Cardiac muscle cell (in vitro differentiated cells and primary cell): ENCODE measurements around the gene MPV17. TPM values are rescaled to one million over a fixed set of nuclear protein-coding genes. Genes with fewer than 3 reads are reported as not detected.
"Not testable (repeated sequence)": the region's sequence is repeated elsewhere in the genome, so short reads cannot be mapped to it uniquely, and the experiment has no call there.

ENCODE experiments used
- DNase-seq, 2 donors: peaks; one replicate each; pipeline versions ENCODE4 v3.0.0 to v3.0.0-alpha.2; 2010 to 2017; ENCODE audit warnings: low read depth in 1 of 2, low spot score in 1 of 2
- H3K27ac ChIP-seq: fragments of 200-600 bp; sonication (generic); 2 replicates; pipeline ENCODE4 v1.5.1; 2016
- H3K27me3 ChIP-seq: fragments of 200-600 bp; sonication (generic); 2 replicates; pipeline ENCODE4 v1.6.0; 2016; ENCODE audit warnings: control low read depth
- H3K36me3 ChIP-seq: fragments of 200-600 bp; sonication (generic); 2 replicates; pipeline ENCODE4 v1.5.1; 2016; ENCODE audit warnings: control low read depth
- H3K4me1 ChIP-seq: fragments of 200-600 bp; sonication (generic); 2 replicates; pipeline ENCODE4 v1.8.1; 2017; ENCODE audit warnings: low read depth, mild to moderate bottlenecking, mixed run types
- H3K4me3 ChIP-seq: fragments of 200-600 bp; sonication (generic); 2 replicates; pipeline ENCODE4 v1.5.1; 2016; ENCODE audit warnings: mild to moderate bottlenecking
- H3K9me3 ChIP-seq: fragments of 200-600 bp; sonication (generic); 2 replicates; pipeline ENCODE4 v1.5.1; 2017; ENCODE audit warnings: low read depth, mild to moderate bottlenecking, control low read depth
- CTCF ChIP-seq: IDR thresholded peaks from 2 replicates; pipeline ENCODE4 v1.5.1; 2012; ENCODE audit warnings: low read depth, mild to moderate bottlenecking, low read length
- polyA plus RNA-seq: library from polyadenylated mRNA; unstranded; fragments of >200 nt; fragmentation: Nextera tagmentation; extraction: Ambion mirVana; gene quantifications from 2 replicates; pipeline ENCODE4 v1.2.1, GENCODE V29; 2016
- total RNA-seq: library from RNA; depleted of rRNA; stranded (reverse); fragments of >200 nt; gene quantifications from 2 replicates; pipeline ENCODE4 v1.2.3, GENCODE V29; 2016

The MPV17 gene
- total and polyA plus RNA-seq, 2 experiments from 2014 or later = 70.8 to 88.7 TPM

- peaks cover 49% of the 10 kb centered on the region for H3K4me1 ChIP-seq
- DNase-seq = peak in 1 of 2 donors; percentile 66
- peak within 1 kb of the TSS; percentile 97 for H3K27ac ChIP-seq
- H3K36me3 ChIP-seq = no peaks in the 10 kb centered on the region
- no peaks in the 10 kb centered on the region for H3K27me3 ChIP-seq
- H3K9me3 ChIP-seq = no peaks in the 10 kb centered on the region
- TF ChIP-seq CTCF = no peak
- peak within 1 kb of the TSS; percentile 17 for H3K4me3 ChIP-seq
Measured at GRCh38 chr2:27281855-27282559, 40.9 kb downstream of the MPV17 start, which contains the start of gene TRIM54. TRIM54 (plus strand) TSS chr2:27282429; CDS start chr2:27282732, 303 bp downstream.

GRCh38 chr2:27281442-27281841, 41.5 kb downstream of the MPV17 start:
- H3K4me1 ChIP-seq = peaks cover 46% of the 10 kb centered on the region
- H3K27ac ChIP-seq = peak overlapping the region; percentile 97
- no peaks in the 10 kb centered on the region for H3K36me3 ChIP-seq

GRCh38 chr2:27280826-27281225, 42.1 kb downstream of the MPV17 start:
- H3K9me3 ChIP-seq = no peaks in the 10 kb centered on the region
- H3K36me3 ChIP-seq = no peaks in the 10 kb centered on the region
- no peak for DNase-seq
- no peak overlapping the region for H3K4me3 ChIP-seq
- peaks cover 46% of the 10 kb centered on the region for H3K4me1 ChIP-seq
- no peak for TF ChIP-seq CTCF
- peak overlapping the region; percentile 97 for H3K27ac ChIP-seq
- H3K27me3 ChIP-seq = no peaks in the 10 kb centered on the region

More at GRCh38 chr2:27281442-27281841, 41.5 kb downstream of the MPV17 start:
- no peak for DNase-seq
- no peak for TF ChIP-seq CTCF
- no peaks in the 10 kb centered on the region for H3K9me3 ChIP-seq
- H3K27me3 ChIP-seq = no peaks in the 10 kb centered on the region
- H3K4me3 ChIP-seq = no peak overlapping the region

DNA sequence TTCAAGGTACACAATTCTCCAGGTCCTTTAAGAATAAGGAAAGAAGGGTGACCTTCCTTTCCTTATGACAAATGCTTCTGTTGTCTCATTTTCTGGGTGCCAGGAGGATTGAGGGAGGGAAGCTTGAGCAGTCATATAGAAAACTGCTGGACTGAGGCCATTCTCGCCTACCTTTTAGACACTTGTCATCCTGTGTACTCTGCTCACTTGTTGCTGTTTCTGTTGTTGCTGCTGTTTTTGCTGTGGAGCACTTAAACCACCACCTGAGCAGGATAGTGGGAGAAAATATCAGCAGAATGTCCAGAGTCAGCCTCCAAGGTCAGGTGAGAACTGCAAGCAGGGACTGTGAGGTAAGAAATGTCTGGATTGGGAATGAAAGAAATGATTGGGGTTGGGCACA, 44.9 kb downstream of the MPV17 start:
- Histone ChIP-seq H3K4me1 (peaks cover 62% of the 10 kb centered on the region), H3K4me3 (no peak overlapping the region), H3K9me3 (no peaks in the 10 kb centered on the region), H3K36me3 (no peaks in the 10 kb centered on the region), H3K27ac (no peak overlapping the region), H3K27me3 (no peaks in the 10 kb centered on the region)
- no peak for TF ChIP-seq CTCF
- DNase-seq = no peak

- Histone ChIP-seq H3K4me3 (no peak within 1 kb of the TSS), H3K27ac (peak within 1 kb of the TSS; percentile 96), H3K9me3 (no peaks in the 10 kb centered on the region), H3K27me3 (no peaks in the 10 kb centered on the region), H3K4me1 (peaks cover 60% of the 10 kb centered on the region), H3K36me3 (no peaks in the 10 kb centered on the region)
- TF ChIP-seq CTCF = no peak
- peak in 1 of 2 donors; percentile 69 for DNase-seq
Measured at GRCh38 chr2:27275211-27276150, 47.4 kb downstream of the MPV17 start, which contains the start of gene DNAJC5G. DNAJC5G (plus strand) TSS chr2:27275433; CDS start chr2:27276729, 1,296 bp downstream.

GRCh38 chr2:27272537-27273522, 50.1 kb downstream of the MPV17 start:
- Histone ChIP-seq H3K4me1 (peaks cover 63% of the 10 kb centered on the region), H3K27ac (peak overlapping the region; percentile 96)
- not testable (repeated sequence) for H3K27me3 ChIP-seq, H3K4me3 ChIP-seq, H3K36me3 ChIP-seq, H3K9me3 ChIP-seq, DNase-seq
